ENCODE data around the gene FARSA.
"Not testable (repeated sequence)": the region's sequence is repeated elsewhere in the genome, so short reads cannot be mapped to it uniquely, and the experiment has no call there.

Gene FARSA

DNA sequence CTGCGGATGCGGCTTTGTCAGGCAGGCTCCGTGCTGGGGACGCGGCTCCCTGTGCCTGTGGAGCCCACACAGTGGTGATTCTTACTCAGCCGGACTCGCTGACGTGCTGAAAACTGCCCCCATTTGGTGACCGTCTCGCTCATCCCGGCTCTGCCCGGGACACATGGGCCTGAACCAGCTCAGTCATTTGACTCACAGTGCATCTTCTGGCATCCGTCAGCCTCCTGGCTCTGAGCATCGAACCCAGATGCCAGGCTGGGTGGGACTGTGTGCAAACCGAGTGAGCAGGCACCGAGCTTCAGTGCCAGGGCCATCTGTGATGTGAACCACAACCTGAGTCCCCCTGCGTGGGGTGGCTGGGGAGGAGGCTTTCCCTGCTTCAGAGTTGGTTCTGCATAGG is 37.1 kb downstream of the FARSA start:
- in situ Hi-C loops (cut with MboI; ENCODE audit: low sequenced_read_pairs), result no loop called here

DNA sequence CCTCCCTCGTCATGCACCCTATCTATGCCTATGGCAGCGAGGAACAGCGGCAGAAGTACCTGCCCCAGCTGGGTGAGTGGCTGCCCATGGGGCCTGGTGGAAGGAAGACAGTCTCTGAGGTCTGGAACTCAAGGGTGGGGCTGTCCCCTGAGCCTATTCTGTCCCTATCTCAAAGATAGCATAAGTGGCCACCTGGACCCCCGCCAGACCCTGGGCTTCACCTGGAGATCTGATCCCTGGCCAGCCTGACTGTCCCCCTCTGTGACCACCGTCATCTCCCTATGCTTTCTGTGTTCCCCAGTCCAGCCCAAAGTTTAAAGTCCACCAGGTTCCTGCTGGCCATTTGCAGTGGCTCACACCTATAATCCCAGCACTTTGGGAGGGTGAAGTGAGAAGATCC is 39.9 kb downstream of the FARSA start:
- in situ Hi-C loops (cut with MboI; ENCODE audit: low sequenced_read_pairs), result no loop called here

DNA sequence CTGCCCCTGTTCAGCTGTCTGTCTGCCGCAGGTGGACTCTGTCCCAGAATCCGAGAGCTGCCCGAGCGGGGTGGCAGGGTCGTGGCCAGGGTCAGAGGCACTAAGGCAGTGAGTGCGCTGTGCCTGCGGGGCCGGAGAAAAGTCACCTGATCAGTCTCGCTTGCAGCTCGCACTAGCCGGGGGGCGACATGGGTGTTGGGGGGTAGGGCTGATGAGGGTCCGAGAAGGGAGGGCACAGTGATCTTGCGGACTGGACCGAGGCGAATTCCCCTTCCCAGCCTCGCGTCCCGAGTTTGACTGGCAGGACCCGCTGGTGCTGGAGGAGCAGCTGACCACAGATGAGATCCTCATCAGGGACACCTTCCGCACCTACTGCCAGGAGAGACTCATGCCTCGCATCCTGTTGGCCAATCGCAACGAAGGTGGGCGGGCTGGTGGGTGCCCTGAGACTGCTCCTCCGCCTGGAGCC is 41.9 kb downstream of the FARSA start:
- in situ Hi-C loops (cut with MboI; ENCODE audit: low sequenced_read_pairs), result no loop called here

DNA sequence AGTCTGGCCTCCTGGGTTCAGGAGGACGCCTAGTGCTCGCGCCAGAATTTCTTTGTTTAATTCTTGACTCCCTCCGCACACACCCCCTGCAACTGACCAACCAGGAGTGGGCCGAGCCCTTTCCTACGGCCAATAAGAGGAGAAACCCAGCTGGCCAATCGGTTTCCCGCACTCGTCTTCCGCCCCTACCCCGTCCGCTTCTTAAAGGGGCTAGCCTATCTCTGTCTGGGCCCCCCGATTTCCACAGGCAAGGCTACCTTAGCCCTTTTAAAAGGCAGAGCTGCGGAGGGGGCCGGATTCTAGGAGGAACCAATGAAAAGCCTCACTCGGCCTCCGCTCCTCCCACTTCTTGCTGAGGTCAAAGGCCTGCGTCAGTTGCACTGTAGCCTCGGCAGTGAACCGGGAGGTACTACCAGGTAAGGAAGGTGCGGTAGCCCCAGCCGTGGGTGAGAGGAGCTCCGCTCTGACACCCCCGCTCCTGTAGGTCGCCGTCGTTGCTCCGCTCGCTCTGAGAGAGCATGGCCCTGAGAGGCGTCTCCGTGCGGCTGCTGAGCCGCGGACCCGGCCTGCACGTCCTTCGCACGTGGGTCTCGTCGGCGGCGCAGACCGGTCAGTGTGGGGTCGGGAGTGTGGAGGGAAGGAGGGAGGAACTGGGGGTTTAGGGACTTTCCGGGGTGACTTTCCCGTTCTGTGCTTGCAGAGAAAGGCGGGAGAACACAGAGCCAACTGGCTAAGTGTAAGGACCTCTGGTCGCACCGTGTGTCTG is 42.5 kb downstream of the FARSA start, which contains the start of gene GCDH:
GCDH (plus strand) TSS at position 374 of the 766 bp plus-strand sequence; CDS start at position 519, 145 bp downstream.
- in situ Hi-C loops (cut with MboI; ENCODE audit: low sequenced_read_pairs), result no loop called here

DNA sequence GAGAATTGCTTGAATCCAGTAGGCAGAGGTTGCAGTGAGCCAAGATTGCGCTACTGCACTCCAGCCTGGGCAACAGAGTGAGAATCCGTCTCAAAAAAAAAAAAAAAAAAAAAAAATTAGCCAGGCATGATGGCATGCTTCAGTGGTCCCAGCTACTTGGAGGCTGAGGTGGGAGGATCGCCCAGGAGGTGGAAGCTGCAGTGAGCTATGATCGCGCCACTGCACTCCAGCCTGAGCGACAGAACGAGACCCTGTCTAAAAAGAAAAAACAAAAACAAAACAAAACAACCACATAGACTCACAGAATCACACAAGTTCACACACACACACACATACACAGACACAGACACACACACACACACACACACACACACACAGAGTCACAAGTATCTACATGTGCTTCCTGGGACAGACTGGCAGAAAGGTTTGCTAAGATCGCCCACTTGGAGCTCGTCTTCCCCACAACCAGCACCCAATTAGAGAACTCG is 43.2 kb downstream of the FARSA start:
- in situ Hi-C loops (cut with MboI; ENCODE audit: low sequenced_read_pairs), result not testable (repeated sequence)

DNA sequence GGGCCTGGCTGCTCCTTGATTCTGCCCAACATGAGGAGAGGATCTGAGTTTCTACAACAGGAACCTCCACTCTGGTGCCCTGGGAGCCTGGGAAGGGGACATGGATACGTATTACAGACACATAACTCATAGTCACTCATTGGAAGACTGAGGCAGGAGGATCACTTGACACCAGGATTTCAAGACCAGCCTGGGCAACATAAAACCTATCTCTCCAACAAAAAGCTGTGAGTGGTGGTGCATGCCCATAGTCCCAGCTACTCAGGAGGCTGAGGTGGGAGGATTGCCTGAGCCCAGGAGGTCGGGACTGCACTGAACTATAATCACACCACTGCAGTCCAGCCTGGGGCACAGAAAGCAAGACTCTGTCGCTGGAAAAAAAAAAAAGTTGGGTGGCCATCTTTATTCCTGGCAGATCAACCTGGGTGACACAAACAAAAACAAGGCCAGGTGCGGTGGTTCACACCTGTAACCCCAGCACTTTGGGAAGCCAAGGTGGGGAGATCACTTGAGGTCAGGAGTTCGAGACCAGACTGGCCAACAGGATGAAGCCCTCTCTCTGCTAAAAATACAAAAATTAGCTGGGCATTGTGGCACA is 45.4 kb downstream of the FARSA start:
- in situ Hi-C loops (cut with MboI; ENCODE audit: low sequenced_read_pairs), result no loop called here

DNA sequence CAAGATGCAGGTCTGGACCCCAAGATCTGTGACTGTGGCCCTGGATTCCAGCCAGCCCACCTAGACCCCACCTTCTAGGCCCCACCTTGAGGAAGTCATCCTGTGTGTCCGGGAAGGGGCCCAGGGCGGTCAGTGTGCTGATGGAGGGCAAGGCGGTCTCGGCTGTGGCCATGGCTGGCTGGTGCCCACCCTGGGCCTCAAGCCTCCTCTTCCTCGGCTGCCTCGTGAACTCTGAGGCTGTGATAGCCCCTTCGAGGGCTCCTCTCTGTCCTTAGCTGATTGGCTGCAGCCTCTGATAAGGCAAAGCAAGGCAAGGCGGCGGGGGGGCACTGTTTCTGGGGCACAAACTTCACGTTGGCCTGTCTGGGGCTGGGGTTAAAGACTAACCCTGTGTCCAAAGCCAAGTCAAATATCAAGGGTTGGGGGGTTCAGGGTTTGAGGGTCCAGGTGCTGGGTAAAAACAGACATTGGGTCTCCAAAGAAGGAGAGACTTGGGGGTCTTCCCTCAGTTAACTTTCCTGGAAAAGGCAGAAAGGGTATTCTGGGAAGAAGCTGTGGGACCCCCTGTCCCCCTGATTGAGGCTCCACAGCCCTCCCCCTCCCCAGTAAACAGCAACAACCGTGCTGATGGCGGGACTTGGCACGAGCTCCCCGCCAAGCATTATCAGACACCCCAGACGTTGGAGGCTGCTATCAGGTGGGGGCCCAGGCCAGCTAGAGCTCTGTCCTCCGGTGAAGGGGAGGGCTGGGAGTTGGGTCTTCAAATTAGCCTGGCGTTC is 46.4 kb downstream of the FARSA start, which contains the start of gene KLF1:
KLF1 (minus strand) TSS at position 233 of the 779 bp plus-strand sequence; CDS start at position 172, 61 bp downstream.
- in situ Hi-C loops (cut with MboI; ENCODE audit: low sequenced_read_pairs), result no loop called here

DNA sequence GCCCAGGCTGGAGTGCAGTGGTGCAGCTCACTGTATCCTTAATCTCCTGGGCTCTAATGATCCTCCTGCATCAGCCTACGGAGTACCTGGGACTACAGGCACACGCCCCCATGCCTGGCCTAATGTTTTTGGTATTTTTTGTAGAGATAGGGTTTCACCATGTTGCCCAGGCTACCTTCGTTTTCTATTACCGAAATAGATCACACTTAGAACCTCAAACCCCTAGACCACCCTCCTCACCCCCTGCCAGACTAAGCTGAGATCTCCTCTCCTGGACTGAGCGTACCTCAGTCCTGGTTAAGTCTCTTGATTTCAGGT is 46.9 kb downstream of the FARSA start:
- in situ Hi-C loops (cut with MboI; ENCODE audit: low sequenced_read_pairs), result no loop called here

DNA sequence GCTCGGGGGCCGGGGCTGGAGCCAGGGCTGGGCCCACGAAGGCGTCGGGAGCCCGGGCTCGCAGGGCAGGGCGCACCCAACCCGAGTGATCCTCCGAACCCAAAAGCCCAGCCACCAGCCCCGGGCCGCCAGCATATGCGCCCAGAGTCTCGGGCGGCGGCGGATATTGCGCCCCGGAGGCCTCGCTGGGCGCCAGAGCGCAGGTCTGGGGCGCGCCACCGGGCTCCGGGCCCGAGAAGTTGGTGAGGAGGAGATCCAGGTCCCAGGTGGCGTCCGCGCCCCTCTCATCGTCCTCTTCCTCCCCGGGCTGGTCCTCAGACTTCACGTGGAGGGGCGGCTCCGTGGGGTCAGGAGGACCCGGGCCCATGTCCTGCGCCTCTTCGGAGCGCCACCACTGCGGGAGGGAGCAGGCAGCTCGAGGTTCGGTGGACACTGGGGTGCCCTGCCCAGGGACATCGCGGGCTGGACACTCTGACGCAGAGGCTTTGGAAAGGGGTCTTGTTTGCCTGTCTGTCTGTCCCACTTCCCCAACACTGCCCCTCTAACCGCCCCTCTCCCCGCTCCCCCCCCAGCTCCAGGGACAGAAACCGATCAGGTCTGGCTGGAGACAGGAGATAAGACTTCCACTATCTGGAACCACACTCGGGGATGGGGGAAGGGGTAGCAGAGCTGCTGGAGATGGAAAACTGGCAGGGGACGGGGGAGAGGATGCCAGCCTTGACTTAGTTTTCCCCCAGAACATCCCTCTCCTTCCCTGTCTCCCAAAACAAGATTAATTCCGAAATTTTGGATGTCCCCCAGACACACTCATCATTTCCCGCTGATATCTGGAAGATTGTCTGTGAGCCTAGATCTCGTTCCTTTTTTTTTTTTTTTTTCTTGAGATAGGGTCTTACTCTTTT is 47.5 kb downstream of the FARSA start:
- in situ Hi-C loops (cut with MboI; ENCODE audit: low sequenced_read_pairs), result no loop called here

DNA sequence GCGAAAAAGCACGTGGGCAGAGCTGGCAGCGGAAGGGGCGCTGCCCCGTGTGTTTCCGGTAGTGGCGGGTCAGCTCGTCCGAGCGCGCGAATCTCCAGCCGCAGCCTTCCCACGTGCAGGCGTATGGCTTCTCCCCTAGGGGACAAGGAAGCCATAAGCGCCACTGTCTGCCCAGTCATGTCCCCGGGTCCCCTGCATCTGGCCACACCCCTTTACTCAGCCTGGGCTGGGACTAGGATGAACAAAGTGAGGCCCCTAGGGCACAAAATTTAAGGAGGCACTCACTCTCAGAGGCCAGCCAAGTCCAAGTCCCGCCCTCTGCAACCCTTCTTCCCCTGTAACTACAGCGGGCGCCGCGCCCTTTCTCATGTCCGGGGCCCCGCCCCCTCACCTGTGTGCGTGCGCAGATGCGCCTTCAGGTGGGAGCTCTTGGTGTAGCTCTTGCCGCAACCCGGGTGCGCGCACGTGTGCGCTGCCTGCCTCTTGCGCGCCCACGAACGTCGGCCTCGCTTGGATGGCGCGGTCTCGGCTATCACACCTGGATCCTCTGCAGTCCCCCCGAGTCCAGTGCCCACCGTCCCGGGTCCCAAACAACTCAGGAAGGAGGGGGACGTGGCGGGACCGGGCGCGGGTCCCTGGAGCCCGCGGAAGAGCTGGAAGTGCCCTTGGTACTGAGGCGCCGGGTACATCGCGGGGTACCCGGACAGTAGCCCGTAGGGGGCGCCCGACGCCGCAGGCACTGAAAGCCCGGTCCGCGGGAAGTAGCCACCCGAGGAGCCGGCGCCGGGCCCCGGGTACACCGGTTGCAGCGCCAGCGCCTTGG is 48.4 kb downstream of the FARSA start:
- in situ Hi-C loops (cut with MboI; ENCODE audit: low sequenced_read_pairs), result no loop called here

DNA sequence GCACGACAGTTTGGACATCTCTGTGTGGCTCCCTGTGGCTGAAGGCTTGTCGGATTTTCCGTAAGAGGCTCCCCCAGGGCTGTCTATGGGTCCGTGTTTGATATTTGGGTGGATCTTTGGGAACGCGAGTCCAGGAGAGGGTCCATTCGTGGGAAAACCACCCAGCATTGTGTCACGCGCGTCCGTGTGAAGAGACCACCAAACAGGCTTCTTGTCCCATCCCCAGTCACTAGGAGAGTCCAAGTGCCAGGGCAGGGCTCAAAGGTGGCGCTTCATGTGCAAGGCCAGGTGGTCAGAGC is 48.9 kb downstream of the FARSA start:
- in situ Hi-C loops (cut with MboI; ENCODE audit: low sequenced_read_pairs), result no loop called here

DNA sequence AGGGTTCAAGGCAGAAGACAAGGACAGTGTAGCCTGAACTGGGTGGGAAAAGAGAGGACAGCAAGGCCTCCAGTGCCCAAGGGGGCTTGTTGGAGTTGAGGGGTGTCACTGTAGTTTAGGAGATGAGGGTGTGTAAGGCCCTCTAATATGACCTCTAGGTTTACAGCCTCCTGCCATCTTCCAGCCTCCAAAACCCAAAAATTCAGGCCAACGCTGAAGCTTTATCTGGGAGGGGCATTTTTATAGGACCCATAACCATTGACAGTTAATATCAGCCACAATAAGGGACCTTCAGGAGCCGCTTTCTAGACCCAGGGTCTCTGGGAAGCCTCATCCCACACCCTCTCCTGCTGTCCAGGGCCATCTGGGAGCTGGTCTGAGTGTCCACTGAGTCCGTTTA is 49.3 kb downstream of the FARSA start:
- in situ Hi-C loops (cut with MboI; ENCODE audit: low sequenced_read_pairs), result no loop called here

DNA sequence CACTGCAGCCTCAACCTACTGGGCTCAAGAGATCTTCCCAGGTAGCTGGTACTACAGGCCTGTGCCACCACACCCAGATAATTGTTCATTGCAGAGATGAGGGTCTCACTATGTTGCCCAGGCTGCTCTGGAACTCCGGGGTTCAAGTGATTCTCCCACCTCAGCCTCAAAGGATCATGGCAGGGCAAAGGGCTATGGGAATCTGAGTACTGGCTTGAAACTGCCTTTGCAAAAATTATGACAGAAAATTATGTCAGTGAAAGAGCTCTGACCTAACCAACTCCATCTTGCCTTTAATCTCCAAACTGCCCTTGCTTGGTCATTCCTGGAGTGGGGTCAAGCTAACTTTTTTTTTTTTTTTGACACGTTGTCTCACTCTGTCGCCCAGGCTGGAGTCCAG is 50.9 kb downstream of the FARSA start:
- in situ Hi-C loops (cut with MboI; ENCODE audit: low sequenced_read_pairs), result no loop called here

DNA sequence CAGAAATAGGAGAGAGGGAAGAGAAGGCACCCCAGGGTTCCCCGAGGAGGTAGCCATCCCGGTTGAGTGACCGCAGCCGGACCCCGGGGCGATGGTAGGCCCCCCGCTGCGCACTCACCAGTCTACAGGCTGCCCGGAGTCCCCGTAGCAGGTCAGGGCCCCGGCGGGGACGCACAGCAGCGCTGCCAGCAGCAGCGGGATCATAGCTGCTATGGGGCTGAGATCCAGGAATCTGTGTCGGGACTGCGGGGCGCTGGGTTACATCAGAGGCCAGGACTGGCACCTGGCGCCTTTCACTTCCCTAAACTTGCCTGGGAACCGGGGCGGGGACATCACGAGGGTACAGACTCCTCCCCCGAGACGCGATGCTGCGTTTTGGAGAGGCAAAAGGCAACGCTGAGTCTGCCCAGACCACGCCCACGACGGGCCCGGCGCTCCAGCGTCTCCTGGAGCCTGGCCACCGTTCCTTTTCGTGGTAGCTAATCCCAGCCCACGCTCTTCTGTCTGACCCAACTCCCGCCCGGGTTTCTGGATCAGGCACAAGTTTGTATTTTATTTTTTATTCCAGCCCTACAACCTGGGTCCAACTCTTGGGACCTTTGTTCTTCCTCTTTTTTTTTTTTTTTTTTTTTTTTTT is 52.2 kb downstream of the FARSA start, which contains the start of gene DNASE2:
DNASE2 (minus strand) TSS at position 278 of the 637 bp plus-strand sequence; CDS start at position 204, 74 bp downstream.
- in situ Hi-C loops (cut with MboI; ENCODE audit: low sequenced_read_pairs), result no loop called here

DNA sequence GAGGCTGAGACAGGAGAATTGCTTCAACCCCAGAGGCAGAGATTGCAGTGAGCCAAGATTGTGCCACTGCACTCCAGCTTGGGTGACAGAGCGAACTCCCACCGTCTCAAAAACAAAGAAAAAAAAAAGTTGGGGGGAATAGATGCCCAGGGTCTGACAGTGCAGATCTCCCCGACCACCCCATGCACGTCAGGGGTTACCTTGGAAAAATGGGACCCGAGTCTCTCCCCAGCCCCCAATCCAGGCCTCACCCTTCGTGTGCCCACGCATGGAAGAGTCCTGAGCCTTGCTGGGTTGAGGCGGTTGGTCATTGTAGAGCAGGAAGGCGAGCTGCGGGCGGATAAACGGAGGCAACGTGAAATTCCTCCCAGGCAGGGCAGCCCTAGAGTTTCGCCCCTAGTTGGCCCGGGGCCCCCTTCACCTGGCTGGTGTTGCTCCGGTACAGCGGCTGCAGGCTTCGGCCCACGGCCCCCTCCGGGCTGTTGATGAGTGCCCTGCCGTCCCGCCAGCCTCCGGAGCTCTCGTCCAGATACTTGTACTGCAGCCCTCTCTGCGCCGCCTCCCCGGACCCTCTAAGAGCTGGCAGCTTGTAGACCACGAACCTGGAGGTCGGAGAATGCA is 52.9 kb downstream of the FARSA start:
- in situ Hi-C loops (cut with MboI; ENCODE audit: low sequenced_read_pairs), result no loop called here

DNA sequence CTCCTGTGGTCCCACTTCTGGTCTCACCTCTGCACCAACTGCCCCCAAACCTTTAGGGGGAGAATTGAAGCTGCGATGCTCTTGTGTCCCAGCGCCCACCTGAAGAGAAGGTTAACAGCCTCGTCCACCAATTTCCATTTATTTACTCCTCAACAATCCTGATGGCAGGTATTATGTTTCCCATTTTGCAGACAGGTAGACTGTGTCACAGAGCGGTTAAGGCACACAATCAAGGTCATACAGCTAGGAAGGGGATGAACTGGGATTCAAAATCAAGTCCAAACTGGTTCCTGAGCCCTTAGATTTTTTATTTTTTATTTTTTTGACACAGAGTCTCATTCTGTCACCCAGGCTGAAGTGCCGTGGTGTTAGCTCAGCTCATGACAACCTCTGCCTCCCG is 58.4 kb downstream of the FARSA start:
- in situ Hi-C loops (cut with MboI; ENCODE audit: low sequenced_read_pairs), result no loop called here

DNA sequence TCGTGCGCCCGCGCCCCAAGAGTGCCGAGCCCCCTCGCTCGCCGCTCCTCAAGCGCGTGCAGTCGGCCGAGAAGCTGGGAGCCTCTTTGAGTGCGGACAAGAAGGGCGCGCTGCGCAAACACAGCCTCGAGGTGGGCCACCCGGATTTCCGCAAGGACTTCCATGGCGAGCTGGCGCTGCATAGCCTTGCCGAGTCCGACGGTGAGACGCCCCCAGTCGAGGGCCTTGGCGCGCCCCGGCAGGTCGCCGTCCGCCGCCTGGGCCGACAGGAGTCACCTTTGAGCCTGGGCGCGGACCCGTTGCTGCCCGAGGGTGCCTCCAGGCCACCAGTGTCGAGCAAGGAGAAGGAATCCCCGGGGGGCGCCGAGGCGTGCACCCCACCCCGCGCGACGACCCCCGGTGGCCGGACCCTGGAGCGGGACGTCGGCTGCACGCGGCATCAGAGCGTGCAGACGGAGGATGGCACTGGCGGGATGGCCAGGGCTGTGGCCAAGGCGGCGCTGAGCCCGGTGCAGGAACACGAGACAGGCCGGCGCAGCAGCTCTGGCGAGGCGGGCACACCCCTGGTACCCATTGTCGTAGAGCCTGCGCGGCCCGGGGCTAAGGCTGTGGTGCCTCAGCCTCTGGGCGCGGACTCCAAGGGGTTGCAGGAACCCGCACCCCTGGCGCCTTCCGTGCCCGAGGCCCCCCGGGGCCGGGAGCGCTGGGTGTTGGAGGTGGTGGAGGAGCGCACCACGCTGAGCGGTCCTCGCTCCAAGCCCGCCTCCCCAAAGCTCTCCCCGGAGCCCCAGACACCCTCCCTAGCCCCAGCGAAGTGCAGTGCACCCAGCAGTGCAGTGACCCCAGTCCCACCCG is 59.4 kb downstream of the FARSA start:
- in situ Hi-C loops (cut with MboI; ENCODE audit: low sequenced_read_pairs), result no loop called here

Data from HL-60/S4 (cell line).